ENCODE data around the gene TRIM63.

The TRIM63 gene

DNA sequence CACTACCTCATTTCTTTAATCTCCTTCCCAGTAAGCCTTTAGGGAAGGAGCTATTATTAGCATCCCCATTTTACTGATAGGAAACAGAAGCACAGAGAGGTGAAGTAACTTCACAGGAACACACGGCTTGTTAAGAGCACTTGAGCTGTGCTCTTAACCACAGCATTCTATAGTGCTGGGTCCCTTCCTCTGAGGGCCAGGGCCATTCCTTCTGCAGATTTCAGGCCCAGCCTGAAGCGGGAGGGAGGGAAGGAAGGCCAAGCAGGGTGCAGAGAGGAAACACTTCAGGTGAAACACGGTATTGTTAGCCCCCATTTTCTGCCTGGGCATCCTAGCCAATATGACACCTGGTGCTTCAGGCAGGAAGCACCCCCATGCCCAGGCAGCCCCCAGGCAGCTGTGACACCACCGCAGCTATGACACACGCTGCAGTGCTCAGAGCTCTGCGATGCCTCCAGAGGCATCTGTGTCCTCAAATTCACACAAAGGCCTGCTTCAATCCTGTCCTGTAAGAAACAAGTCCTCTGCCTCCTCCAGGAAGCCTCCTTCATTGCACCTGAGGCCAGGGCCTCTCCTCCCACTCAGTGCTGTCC is 50.4 kb downstream of the TRIM63 start:
- DNase-seq (ENCODE audit: low spot score) = no peak

DNA sequence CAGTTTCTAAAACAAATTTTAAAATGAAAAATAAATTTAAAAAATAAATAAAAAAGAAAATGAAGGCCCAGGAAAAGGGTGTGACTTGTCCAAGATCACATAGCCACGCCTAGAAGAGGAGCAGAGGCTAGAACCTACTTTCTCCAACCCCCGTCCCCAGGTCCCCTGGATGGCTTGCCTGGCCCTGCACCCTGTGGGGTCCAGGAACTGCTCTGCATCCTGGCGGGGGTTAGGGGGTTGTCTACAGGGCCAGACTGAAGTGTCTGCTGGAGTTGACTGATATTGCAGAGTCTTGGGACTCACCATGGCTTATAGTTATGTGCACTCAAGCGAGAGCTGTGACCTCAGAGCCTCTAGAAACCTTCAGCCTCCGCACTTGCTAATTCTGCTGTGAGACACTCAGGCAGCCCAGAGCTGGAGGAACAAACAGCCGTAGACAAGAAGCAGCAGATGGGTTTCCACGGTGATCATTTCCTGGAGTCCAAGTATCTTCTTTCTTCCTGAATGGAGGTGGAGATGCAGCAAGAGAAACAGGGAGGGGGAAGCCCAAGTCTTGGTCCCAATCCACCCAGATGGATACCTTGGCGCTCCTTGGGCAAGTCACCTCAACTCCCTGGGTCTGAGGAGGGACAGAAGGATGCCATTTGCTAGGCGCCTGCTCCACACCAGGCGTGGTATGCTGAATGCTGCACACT is 51.0 kb downstream of the TRIM63 start:
- DNase-seq (ENCODE audit: low spot score) = no peak

DNA sequence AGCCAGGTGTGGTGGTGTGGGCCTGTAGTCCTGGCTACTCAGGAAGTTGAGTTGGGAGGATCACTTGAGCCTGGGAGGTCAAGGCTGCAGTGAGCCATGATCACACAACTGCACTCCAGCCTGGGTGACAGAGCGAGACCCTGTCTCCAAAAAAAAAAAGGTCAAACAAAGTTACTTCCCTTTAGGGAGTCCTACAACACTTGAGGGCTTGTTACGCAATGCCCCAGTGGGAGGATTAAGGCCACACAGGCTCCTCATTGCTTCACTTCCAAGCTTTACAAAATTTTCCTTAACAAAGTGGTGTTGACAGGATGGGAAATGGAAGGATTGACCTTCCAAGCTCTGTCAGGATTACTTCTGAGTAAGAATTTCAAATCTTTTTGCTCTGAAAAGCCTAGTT is 52.1 kb downstream of the TRIM63 start:
- no peak for DNase-seq (ENCODE audit: low spot score)

DNA sequence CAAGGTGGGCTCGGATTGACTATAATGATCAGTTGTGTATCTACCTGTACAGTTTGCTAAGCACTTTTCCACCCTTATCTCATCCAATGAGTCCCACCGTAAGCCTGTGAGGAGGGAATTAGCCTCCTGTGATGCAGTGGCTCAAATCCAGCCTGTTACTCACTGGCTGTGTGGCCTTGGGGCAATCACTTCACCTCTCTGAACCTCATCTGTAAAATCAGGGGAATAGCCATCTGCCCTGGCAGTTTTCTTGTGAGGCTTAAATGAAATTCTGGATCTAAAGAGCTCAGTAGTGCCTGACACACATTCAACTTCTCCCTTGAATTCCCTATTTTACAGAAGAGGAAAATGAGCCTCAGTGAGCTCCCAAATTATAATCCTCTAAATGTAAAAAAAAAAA is 53.3 kb downstream of the TRIM63 start:
- no peak for DNase-seq (ENCODE audit: low spot score)

DNA sequence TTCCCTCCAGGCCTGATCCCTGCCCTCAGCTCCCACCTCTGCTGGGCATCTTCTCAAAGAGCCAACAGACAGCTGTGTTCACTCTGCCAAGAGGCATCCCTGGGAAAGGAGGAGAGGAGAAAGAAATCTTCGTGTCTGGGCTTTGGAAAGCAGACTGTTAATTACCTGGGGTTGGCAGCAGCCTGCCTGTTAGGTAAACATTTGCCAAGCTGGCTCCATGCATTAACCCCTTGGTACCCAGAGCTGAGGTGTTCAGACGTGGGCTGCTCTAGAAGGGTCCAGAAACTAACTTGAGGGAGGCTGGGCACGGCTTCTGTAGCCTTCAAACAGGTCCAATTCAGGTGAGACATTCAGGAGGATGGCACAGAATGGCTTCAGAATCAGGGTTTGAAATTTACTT is 54.6 kb downstream of the TRIM63 start:
- no peak for DNase-seq (ENCODE audit: low spot score)

DNA sequence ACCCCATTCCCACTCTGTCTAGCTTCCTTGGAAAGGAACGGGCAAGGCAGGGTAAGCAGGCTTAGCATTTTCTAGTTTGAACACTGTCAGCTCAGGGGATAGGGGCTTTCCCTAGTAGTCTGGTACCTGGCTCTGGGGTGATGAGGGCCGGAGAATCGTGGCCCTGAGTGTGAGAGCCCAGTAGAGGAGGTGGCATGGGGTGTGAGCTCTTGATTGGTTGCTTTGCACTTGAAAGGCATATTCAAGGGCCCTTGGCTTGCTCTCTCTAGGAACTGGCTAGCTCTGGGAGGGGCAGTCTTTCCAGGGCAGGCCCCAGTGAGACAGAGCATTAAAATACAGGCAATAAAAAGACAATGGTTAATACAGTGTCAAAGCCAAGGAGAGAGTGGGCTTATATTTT is 56.6 kb downstream of the TRIM63 start:
- no peak for DNase-seq (ENCODE audit: low spot score)

DNA sequence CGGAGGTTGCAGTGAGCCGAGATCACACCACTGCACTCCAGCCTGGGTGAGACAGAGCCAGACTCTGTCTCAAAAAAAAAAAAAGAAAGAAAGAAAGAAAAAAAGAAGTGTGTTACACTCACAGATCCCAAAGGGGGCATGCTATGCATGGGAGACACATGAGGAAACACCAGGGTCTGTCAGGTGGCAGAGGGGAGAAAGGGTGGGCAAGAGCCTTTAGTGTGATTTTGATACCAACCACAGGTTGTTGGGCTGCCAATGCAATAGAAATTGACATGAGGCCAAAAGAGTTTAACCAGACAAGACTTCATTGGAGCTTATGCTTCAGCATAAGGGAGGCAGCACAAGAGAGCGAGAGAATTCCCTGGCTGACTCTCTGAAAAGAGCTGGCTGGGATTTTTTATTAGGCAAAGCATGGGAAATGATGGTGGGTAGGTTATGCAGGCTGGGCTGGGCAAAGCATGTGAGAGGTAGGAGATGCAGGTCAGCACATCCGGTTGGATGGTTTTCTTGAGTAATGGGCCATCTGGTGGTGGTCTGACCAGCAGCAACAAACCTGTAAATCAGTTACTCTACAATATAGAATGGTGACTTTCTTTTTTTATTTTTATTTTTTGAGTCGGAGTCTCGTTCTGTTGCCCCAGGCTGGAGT is 57.5 kb downstream of the TRIM63 start:
- DNase-seq (ENCODE audit: low spot score) = no peak

DNA sequence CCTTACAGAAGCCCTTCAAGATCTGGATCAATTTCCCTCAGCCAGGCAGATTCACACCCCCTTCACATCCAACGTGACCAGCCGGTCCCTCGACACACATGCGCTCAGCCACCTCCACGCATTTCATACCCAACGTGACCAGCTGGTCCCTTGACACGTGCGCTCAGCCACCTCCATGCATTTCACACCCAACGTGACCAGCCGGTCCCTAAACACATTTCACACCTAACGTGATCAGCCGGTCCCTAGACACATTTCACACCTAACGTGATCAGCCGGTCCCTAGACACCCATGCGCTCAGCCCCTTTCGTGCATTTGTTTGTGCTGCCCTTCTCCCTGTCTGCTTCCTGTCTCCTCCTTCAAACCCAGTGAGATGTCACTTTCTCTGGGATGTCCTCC is 60.7 kb downstream of the TRIM63 start:
- no peak for DNase-seq (ENCODE audit: low spot score)

DNA sequence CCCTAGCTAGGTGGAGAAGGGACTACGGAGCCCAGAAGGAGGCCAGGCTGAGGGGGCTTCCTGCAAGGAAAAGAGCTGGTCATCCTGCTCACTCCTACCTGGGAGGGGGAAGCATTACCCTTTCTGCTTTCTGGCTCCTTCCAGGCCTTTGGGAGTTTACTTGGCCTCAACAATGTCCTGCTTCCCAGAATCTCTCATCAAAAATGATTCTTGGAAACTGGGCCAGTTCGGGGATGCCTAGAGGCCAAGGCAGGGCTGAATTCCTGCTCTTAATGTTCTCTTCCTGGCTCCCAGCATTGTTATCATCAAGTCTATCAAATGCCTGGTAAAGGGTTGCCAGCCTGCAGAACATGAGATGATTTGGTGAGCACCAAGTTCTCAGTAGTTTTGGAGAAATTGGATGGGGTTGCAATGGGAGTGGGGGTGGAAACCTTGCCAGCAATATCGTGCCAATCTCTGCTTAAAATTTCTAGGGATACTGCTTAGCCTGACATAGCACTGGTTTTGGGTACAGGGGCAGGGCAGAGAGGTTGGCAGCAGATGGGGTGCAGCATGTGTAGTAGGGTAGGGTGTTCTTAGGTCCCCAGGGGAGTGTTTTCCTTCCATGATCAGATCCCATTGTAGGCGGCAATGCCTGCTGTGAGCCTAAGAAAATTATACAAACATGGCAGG is 61.9 kb downstream of the TRIM63 start:
- no peak for DNase-seq (ENCODE audit: low spot score)

DNA sequence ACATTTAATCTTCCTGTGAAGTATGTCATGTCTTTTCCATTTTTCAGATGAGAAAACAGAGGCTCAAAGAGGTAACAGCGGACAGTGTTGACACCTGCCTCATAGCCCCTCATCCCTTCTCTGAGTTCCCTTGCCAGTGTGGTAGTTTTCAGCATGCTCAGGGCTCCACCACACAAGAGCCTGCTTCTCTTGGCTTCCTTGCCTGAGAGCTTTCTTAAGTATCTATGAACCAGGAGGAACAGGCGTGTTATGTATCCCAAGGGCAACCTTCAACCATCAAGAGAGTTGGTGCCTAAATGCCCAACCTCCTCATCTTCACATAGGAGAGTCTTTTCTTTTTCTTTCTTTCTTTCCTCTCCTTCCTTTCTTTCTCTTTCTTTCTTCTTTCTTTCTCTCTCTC is 63.7 kb downstream of the TRIM63 start:
- no peak for DNase-seq (ENCODE audit: low spot score)

DNA sequence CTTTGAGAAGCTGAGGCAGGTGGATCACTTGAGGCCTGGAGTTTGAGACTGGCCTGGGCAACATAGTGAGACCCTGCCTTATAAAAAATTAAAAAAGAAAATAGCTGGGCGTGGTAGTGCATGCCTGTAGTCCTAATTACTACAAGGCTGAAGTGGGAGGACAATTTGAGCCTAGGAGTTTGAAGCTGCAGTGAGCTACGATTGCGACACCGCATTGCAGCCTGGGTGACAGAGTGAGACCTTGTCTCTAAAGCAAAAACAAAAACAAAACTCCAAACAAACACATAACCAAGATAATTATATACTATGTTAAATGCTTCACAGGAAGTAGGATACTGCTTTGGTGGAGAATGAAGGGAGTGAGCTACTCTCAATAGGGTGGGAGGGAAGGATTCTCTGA is 64.2 kb downstream of the TRIM63 start:
- no peak for DNase-seq (ENCODE audit: low spot score)

All from D341Med (cell line).